Mucosa of rectum (tissue), 2 donors: ENCODE measurements around the gene PPARD.

Source experiments
- H3K27ac ChIP-seq, 2 donors: one replicate each; pipeline ENCODE4 v1.7.0; 2013; ENCODE audit warnings: inconsistent platforms in 2 of 2, low read depth in 2 of 2, low read length in 2 of 2
- H3K27me3 ChIP-seq, 2 donors: one replicate each; pipeline ENCODE4 v1.7.0; 2013; ENCODE audit warnings: low read length in 2 of 2; ENCODE audit not compliant: control insufficient read depth in 2 of 2, insufficient read depth in 2 of 2
- H3K36me3 ChIP-seq, 2 donors: one replicate each; pipeline ENCODE4 v1.7.0; 2013; ENCODE audit warnings: low read length in 2 of 2; ENCODE audit not compliant: control insufficient read depth in 2 of 2, insufficient read depth in 2 of 2
- H3K4me1 ChIP-seq, 2 donors: one replicate each; pipeline ENCODE4 v1.7.0; 2013; ENCODE audit warnings: low read length in 2 of 2, mild to moderate bottlenecking in 1 of 2; ENCODE audit not compliant: control insufficient read depth in 2 of 2, insufficient read depth in 2 of 2
- H3K4me3 ChIP-seq, 2 donors: one replicate each; pipeline ENCODE4 v1.7.0; 2013; ENCODE audit warnings: low read length in 2 of 2
- H3K9ac ChIP-seq, 2 donors: one replicate each; pipeline ENCODE4 v1.7.0; 2013; ENCODE audit warnings: low read length in 2 of 2, low read depth in 1 of 2, mild to moderate bottlenecking in 1 of 2
- H3K9me3 ChIP-seq, 2 donors: one replicate each; pipeline ENCODE4 v1.7.0; 2013; ENCODE audit warnings: low read length in 2 of 2; ENCODE audit not compliant: control insufficient read depth in 2 of 2
- donor health status: healthy.
- donor health status: Normal muscosa, but diverticular disease.

The PPARD gene

DNA sequence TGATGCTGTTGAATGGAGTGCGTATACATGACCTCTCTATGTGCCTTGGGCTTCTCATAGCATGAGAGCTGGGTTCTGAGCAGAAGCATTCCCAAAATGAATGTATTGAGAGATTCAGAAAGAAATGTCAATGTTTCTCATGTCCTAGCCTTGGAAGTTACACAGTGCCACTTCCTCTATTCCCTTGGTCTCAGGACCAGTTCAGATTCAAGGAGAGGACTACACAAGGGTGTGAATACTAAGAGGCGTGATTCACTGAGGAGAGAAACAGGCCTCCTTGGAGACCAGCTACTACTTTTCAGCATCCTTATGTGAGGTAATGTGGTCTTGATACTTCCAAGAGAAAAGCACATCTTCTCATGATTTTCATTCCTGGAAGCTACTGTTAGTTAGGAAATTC is 10.4 kb downstream of the PPARD start:
- Histone ChIP-seq H3K27ac (no peak overlapping the region), H3K9me3 (no peaks in the 10 kb centered on the region), H3K9ac (no peak overlapping the region), H3K36me3 (peaks cover 22 to 50% of the 10 kb centered on the region in 2 donors), H3K4me1 (no peaks in the 10 kb centered on the region), H3K27me3 (no peaks in the 10 kb centered on the region), H3K4me3 (no peak overlapping the region)

DNA sequence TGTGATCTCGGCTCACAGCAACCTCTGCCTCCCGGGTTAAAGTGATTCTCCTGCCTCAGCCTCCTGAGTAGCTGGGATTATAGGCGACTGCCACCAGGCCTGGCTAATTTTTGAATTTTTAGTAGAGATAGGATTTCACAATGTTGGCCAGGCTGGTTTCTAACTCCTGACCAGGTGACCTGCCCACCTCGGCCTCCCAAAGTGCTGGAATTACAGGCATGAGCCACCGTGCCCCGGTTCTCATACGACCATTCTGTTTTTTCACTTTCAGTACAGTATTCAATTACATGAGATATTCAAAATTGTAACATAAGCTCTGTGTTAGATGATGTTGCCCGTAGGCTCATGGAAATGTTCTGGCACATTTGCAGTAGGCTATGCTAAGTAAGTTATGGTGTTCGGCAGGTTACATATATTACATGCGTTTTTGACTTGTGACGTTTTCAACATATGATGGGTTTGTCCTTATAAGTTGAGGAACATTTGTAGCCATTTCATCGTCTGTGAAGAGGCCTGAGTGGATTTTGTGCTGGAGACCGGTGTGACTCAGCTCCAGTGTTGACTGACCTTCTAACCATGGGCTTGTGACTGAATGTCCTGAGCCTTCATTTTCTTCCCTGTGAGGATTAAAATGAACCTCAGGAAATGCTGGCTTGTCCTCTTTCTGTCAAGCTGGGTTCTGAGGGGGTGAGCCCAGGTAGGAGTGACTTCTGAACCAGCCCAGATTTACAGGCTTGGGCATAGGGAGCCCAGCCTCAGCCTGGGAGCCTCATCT is 12.2 kb downstream of the PPARD start:
- Histone ChIP-seq H3K27ac (no peak overlapping the region), H3K9me3 (no peaks in the 10 kb centered on the region), H3K4me3 (no peak overlapping the region), H3K36me3 (peaks cover 20 to 41% of the 10 kb centered on the region in 2 donors), H3K9ac (no peak overlapping the region), H3K4me1 (no peaks in the 10 kb centered on the region), H3K27me3 (no peaks in the 10 kb centered on the region)

DNA sequence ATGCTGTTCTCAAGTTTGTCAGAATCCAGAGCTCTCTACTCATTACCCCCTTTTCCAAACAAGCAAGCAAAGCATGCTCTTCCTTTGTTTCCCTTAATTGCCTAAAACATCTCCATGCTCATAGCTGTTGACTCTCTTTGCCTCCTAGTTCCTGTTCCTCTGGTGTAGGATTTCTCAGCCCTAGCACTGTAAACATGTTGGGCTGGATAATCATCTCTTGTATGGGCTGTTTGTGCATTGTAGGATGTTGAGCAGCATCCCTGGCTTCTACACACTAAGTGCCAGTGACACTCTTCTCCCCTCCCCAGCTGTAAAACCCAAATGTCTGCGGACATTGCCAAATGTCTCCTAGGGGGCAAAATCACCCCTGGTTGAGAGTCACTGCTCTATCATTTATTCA is 14.0 kb downstream of the PPARD start:
- H3K4me1 ChIP-seq: no peaks in the 10 kb centered on the region
- no peaks in the 10 kb centered on the region for H3K9me3 ChIP-seq
- H3K9ac ChIP-seq: no peak overlapping the region
- no peaks in the 10 kb centered on the region for H3K27me3 ChIP-seq
- H3K27ac ChIP-seq: no peak overlapping the region
- peaks cover 20 to 39% of the 10 kb centered on the region in 2 donors for H3K36me3 ChIP-seq
- no peak overlapping the region for H3K4me3 ChIP-seq

DNA sequence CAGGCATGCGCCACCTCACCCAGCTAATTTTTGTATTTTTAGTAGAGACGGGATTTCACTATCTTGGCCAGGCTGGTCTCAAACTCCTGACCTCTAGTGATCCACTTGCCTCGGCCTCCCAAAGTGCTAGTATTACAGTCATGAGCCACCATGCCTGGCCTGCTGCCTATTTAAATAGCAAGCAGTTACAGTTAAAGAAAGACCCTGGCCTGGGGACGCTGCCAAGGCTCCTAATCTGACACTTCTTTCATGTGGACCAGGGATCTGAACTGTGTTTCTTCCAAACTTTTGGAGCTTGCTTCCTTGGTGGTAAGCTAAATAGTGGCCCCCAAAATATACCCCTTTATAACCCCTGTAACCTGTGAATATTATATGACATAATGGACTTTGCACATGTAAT is 15.3 kb downstream of the PPARD start:
- Histone ChIP-seq H3K27ac (no peak overlapping the region), H3K9me3 (no peaks in the 10 kb centered on the region), H3K36me3 (peaks cover 17 to 32% of the 10 kb centered on the region in 2 donors), H3K4me3 (no peak overlapping the region), H3K4me1 (no peaks in the 10 kb centered on the region), H3K9ac (no peak overlapping the region), H3K27me3 (no peaks in the 10 kb centered on the region)

DNA sequence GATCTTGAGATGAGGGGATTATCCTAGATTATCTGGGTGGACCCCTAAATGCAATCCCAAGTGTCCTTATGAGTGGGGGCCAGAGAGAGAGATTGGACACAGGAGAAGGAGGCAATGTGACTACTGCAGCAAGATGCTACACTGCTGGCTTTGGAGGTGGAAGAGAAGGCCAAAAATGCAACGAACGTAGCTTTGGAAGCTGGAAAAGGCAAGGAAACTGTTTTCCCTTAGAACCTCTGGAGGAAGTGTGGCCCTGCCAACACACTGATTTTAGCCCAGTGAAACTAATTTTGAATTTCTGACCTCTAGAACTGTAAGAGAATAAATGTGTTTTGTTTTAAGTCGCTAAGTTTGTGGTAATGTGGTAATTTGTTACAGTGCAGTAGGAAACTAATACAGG is 15.7 kb downstream of the PPARD start:
- no peaks in the 10 kb centered on the region for H3K27me3 ChIP-seq
- no peak overlapping the region for H3K9ac ChIP-seq
- no peak overlapping the region for H3K27ac ChIP-seq
- no peak overlapping the region for H3K4me3 ChIP-seq
- H3K9me3 ChIP-seq: no peaks in the 10 kb centered on the region
- no peaks in the 10 kb centered on the region for H3K4me1 ChIP-seq
- H3K36me3 ChIP-seq: peaks cover 13 to 28% of the 10 kb centered on the region in 2 donors

DNA sequence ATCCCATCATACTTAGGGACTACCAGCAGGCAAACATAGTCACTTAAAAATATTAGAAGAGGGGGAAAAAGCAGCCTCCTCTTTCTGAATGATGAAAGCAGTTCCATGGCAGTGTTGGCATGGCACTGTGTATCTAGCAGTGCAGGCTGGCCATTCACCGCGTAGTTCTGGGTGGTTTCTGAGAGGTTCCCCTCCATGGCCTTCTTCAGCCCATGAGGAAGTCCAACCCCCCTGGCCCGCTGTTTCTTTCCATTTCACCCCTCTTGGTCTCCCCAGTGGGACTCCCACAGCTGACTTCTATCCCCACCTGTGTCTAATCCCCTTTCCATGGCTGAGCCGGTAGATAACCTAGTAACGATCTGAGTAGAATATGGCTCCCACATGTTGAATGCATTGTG is 17.0 kb downstream of the PPARD start:
- Histone ChIP-seq H3K27me3 (no peaks in the 10 kb centered on the region), H3K4me1 (no peaks in the 10 kb centered on the region), H3K27ac (no peak overlapping the region), H3K4me3 (no peak overlapping the region), H3K9ac (no peak overlapping the region), H3K36me3 (peaks cover 13 to 22% of the 10 kb centered on the region in 2 donors), H3K9me3 (no peaks in the 10 kb centered on the region)

DNA sequence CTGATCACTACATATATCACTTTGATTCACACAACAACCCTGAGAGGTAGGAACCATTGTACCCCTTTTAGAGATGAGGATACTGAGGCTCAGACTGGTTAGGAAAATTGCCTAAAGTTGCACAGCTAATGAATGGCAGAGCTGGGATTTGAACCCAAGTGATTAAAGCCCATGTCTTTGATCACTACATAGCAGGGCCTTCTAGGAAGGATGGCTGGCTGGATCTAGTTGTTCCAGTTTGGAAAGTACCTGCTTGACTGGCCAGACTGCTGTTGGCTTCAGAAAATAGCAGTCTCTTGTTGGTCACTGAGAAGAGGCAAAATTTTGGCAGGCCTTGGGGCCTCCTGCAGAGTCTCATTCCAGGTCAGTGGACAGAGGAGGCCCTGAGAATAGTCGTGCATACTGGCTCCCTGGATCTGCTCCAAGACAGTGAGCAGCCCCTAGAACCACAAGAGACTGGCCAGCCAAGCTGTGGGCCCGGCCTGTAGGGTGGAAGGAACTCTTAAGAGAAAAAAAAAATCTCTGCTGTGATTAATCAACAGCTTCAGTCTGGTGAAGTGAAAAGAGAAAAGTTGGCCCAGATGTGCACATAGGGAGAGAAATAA is 17.5 kb downstream of the PPARD start:
- peaks cover 13 to 18% of the 10 kb centered on the region in 2 donors for H3K36me3 ChIP-seq
- no peaks in the 10 kb centered on the region for H3K9me3 ChIP-seq
- H3K4me1 ChIP-seq: no peaks in the 10 kb centered on the region
- no peak overlapping the region for H3K27ac ChIP-seq
- no peaks in the 10 kb centered on the region for H3K27me3 ChIP-seq
- H3K9ac ChIP-seq: peak overlapping the region in 1 of 2 donors; percentile 11
- H3K4me3 ChIP-seq: no peak overlapping the region

DNA sequence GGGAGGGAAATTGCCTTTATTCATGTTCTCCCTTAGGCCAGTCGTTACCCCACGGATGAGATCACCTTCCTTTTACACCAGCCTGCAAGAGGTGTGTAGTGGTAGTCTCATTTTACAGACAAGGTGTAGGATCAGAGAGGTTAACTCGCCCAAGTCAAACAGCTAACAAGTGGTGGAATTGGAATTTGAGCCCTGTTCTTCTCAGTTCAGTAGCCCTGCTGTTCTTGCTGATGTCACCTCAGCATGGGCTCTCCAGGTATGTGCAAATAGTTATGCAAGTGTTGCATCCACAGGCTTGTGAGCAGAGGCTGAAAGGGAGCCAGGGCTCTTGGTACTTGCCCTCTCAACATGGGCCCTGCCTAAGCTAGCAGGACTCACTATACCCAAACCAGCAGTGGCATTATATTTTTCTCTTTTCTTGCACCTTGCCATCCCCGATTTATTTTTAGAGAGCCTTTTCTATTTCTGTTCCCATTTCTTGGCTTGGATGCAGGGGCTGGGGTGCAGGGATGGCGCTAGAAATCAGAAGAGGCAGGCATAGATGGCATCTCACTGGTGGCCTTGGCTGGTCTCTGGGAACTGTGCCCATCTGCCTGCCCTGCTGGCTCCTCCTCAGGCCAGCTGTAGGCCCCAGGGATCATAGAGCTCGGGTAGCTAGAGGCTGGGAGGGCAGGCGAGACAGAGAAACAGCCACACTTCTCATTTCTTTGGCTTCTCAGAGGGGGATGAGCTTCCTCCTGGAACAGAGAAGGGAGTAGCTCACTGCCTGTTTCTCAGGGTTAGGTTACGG is 18.2 kb downstream of the PPARD start:
- Histone ChIP-seq H3K36me3 (peaks cover 13 to 17% of the 10 kb centered on the region in 2 donors), H3K9ac (no peak overlapping the region), H3K9me3 (no peaks in the 10 kb centered on the region), H3K4me1 (no peaks in the 10 kb centered on the region), H3K27me3 (no peaks in the 10 kb centered on the region), H3K27ac (no peak overlapping the region), H3K4me3 (no peak overlapping the region)

DNA sequence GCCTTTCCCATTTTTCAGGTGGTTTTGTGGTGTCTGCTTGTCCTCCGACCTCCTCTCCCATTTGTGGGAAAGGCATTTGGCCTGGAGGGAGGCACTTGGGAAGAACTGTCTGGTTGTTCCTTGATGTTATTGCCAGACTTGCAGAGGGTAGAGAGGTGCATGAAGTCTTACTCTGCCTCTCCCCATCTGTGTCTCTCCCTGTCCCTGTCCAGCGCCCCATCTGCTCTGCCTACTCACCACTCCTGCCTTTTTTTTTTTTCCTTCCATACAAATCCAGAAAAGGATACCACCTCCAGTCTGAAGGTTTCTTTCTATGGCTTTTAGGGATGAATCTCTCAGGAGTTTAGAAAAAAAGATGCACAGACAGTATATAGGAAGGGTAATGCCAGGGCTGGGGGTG is 19.8 kb downstream of the PPARD start:
- Histone ChIP-seq H3K27ac (no peak overlapping the region), H3K9me3 (no peaks in the 10 kb centered on the region), H3K36me3 (peaks cover under 1 to 3% of the 10 kb centered on the region in 2 donors), H3K4me1 (no peaks in the 10 kb centered on the region), H3K4me3 (no peak overlapping the region), H3K9ac (no peak overlapping the region), H3K27me3 (no peaks in the 10 kb centered on the region)

DNA sequence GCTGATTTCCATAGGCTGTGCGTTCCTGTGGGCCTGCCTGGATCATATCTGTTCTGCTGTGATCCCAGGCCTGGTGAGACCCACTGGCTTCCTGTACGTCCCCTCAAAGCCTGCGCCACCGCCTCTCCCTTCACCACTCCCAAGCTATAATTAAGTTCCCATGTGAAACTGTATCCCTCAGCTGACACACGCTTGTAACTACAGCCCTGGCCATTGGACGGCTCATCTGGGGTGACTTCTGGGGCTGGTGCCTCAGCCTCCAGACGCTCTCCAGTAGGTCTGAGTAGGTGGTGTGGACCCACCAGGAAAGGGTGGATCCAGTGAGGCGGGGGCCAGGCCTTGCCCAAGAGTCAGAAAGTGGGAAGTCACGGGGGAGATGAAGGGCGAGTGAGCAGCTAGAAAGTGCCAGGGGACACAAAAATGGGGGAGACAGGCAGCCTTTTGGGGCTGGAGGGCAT is 21.0 kb downstream of the PPARD start:
- Histone ChIP-seq H3K9me3 (no peaks in the 10 kb centered on the region), H3K36me3 (no peaks in the 10 kb centered on the region), H3K4me1 (no peaks in the 10 kb centered on the region), H3K4me3 (no peak overlapping the region), H3K27ac (no peak overlapping the region), H3K27me3 (no peaks in the 10 kb centered on the region), H3K9ac (no peak overlapping the region)
